Measurements from ENCODE around the gene SEC16B. TPM values are rescaled to one million over a fixed set of nuclear protein-coding genes. Genes with fewer than 3 reads are reported as not detected.
A peak's percentile ranks its signal among the peaks of the same experiment; 100 is the strongest.

The SEC16B gene
- total RNA-seq, 1 experiment from 2014 or later = 0.39 TPM

DNA sequence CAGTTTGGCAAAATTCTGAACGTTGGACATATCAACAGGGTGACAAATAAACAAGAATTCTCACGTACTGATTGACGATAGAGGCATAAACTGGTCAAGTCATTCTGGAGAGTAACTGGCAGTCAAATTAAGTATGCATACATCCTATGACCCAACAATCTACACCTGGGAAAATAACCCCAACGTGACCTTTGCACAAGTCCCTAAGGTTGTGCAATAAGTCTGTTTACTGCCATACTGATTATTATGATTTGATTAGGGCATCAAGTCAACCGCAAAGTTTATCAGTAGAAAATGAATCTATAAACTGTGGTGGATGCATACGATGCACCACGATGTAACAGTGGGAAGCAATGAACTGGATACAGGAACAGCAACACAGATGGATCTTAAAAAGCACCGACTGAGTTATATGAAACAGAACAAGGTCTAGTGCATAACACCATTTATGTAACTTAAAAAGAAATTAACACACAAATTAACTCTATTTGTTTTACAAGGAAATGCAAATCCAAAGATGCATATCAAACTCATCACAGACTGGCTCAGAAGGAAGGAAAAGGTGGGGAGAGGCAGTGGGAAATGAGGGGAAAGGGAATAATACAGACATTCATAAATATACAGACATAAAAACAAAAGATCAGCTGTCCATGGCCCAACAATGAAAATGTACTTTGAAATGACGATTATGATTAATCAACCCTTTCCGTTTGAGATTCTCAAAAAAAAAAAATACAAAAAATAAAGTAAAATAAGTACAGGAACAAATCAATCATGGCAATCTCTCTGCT, 41.0 kb upstream of the SEC16B start:
- Histone ChIP-seq H3K9me3 (ENCODE audit: control insufficient read depth, insufficient read depth, low read depth, low read length) (no peaks in the 10 kb centered on the region), H3K27ac (ENCODE audit: low read length) (no peak overlapping the region), H3K4me3 (ENCODE audit: low read depth in 2 of 2, low read length in 2 of 2) (no peak overlapping the region), H3K36me3 (ENCODE audit: control insufficient read depth, insufficient read depth, low read length) (no peaks in the 10 kb centered on the region), H3K27me3 (ENCODE audit: control insufficient read depth, insufficient read depth, low read length) (no peaks in the 10 kb centered on the region), H3K4me1 (ENCODE audit: control insufficient read depth, insufficient read depth, low read length) (peaks cover 14% of the 10 kb centered on the region)
- peak; percentile 43; the same call in 1 of the 2 replicates for ATAC-seq
- intact Hi-C loops (cut with micrococcal nuclease; ENCODE audit: unreplicated experiment) (no loop called here), in situ Hi-C loops (cut with HindIII; ENCODE audit: low pct_unique_long_range_greater_than_20kb, low sequenced_read_pairs) (no loop called here)
- no peak for TF ChIP-seq POLR2AphosphoS5 (IDR thresholded peaks at IDR 0.05; ENCODE audit: low read depth, low read length)
- no peak for TF ChIP-seq SIN3A (IDR thresholded peaks at IDR 0.05; ENCODE audit: borderline replicate concordance, insufficient read depth, low read depth, low read length)
- TF ChIP-seq TCF7L2 (IDR thresholded peaks at IDR 0.05; ENCODE audit: low read depth, low read length) = no peak
- TF ChIP-seq CTCF (IDR thresholded peaks at IDR 0.05) = no peak
- TF ChIP-seq REST (IDR thresholded peaks at IDR 0.05; ENCODE audit: insufficient read depth in 1 of 2, low read depth in 2 of 2, low read length in 1 of 2) = no peak
- ChIA-PET POLR2A (no interaction called here), CTCF (no interaction called here)
- BruUV-seq (replicated peaks) = no TSS peak
- DNase-seq (ENCODE audit: low read depth, low spot score) = no peak

DNA sequence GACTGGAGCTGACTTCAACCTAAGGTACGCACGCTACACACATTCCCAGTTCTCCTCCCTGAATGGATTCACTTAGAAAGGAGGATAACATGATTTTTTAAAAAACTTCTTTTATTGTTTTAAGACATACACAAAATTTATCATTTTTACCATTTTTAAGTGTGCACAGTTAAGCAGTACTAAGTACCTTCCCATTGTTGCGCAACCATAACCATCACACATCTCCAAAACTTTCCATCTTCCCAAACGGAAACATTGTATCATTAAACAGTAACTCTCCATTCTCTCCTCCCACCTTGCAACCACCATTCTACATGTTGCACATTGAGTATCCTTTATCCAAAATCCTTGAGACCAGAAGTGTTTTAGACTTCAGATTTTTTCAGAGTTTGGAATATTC, 36.2 kb upstream of the SEC16B start:
- in situ Hi-C loops (cut with HindIII; ENCODE audit: low pct_unique_long_range_greater_than_20kb, low sequenced_read_pairs) (no loop called here), intact Hi-C loops (cut with micrococcal nuclease; ENCODE audit: unreplicated experiment) (no loop called here)
- POLR2A ChIA-PET = no interaction called here
- Histone ChIP-seq H3K4me1 (ENCODE audit: control insufficient read depth, insufficient read depth, low read length) (peaks cover 4% of the 10 kb centered on the region), H3K9me3 (ENCODE audit: control insufficient read depth, insufficient read depth, low read depth, low read length) (no peaks in the 10 kb centered on the region), H3K27me3 (ENCODE audit: control insufficient read depth, insufficient read depth, low read length) (no peaks in the 10 kb centered on the region), H3K36me3 (ENCODE audit: control insufficient read depth, insufficient read depth, low read length) (no peaks in the 10 kb centered on the region), H3K4me3 (ENCODE audit: low read depth in 2 of 2, low read length in 2 of 2) (no peak overlapping the region), H3K27ac (ENCODE audit: low read length) (no peak overlapping the region)
- no peak for TF ChIP-seq CTCF (IDR thresholded peaks at IDR 0.05)
- no peak for TF ChIP-seq REST (IDR thresholded peaks at IDR 0.05; ENCODE audit: insufficient read depth in 1 of 2, low read depth in 2 of 2, low read length in 1 of 2)
- TF ChIP-seq TCF7L2 (IDR thresholded peaks at IDR 0.05; ENCODE audit: low read depth, low read length) = no peak
- no peak for TF ChIP-seq SIN3A (IDR thresholded peaks at IDR 0.05; ENCODE audit: borderline replicate concordance, insufficient read depth, low read depth, low read length)
- TF ChIP-seq POLR2AphosphoS5 (IDR thresholded peaks at IDR 0.05; ENCODE audit: low read depth, low read length) = no peak
- ATAC-seq (no peak), DNase-seq (ENCODE audit: low read depth, low spot score) (no peak)
- BruUV-seq (replicated peaks) = no TSS peak
- CTCF ChIA-PET = no interaction called here

All from Panc1 (cell line).